HEK293 (cell line): ENCODE data around the gene SARS2.

ENCODE experiments used
- CTCF ChIP-seq: fragments of 450-650 bp; formaldehyde crosslinking; IDR thresholded peaks from 2 replicates; pipeline ENCODE4 v1.5.1; 2016; ENCODE audit warnings: missing biosample characterization, missing genetic modification characterization
- TRIM28 ChIP-seq: IDR thresholded peaks from 2 replicates; pipeline ENCODE4 v1.6.1; 2011; ENCODE audit warnings: low read length, control low read depth, borderline replicate concordance
- YY1 ChIP-seq: fragments of 450-650 bp; formaldehyde crosslinking; IDR thresholded peaks from 2 replicates; pipeline ENCODE4 v1.5.1; 2018; ENCODE audit warnings: missing biosample characterization, missing genetic modification characterization
- ZFP41 ChIP-seq: fragments of 450-650 bp; formaldehyde crosslinking; IDR thresholded peaks from 2 replicates; pipeline ENCODE4 v1.5.1; 2016; ENCODE audit warnings: missing biosample characterization, missing genetic modification characterization, borderline replicate concordance
- ZNF274 ChIP-seq, 2 experiments: fragments of 200-500 bp in 1 of 2; fragments of 450-650 bp in 1 of 2; sonication (Bioruptor generic) in 1 of 2; formaldehyde crosslinking in 1 of 2; IDR thresholded peaks; 2 replicates each; pipeline versions ENCODE4 v1.5.1 to v1.6.1; 2014 to 2016; ENCODE audit warnings: borderline replicate concordance in 1 of 2, inconsistent platforms in 1 of 2, low read length in 1 of 2, missing biosample characterization in 1 of 2, missing genetic modification characterization in 1 of 2
- ZSCAN23 ChIP-seq: fragments of 450-650 bp; formaldehyde crosslinking; IDR thresholded peaks from 2 replicates; pipeline ENCODE4 v1.5.1; 2016; ENCODE audit warnings: missing biosample characterization, missing genetic modification characterization
- ZSCAN5A ChIP-seq: fragments of 450-650 bp; formaldehyde crosslinking; IDR thresholded peaks from 2 replicates; pipeline ENCODE4 v1.5.1; 2016; ENCODE audit warnings: missing biosample characterization, missing genetic modification characterization

- TF ChIP-seq TRIM28: no peak
- no peak for TF ChIP-seq ZNF274 (IDR thresholded peaks at IDR 0.05; ENCODE audit: low read length)
- no peak for TF ChIP-seq ZNF274 (tag by site-specific recombination; IDR thresholded peaks at IDR 0.05; ENCODE audit: borderline replicate concordance)
- no peak for TF ChIP-seq CTCF (tag by site-specific recombination)
- TF ChIP-seq ZFP41 (tag by site-specific recombination): no peak
- TF ChIP-seq ZSCAN23 (tag by site-specific recombination): no peak
- TF ChIP-seq YY1 (tag by site-specific recombination): no peak
- no peak for TF ChIP-seq ZSCAN5A (tag by site-specific recombination)
These were observed 47.1 kb upstream of the SARS2 start for GRCh38 chr19:38977445-38978325.
